Astrocyte (in vitro differentiated cells and primary cell): Measurements from ENCODE around the gene PIK3CD. TPM values are rescaled to one million over a fixed set of nuclear protein-coding genes. Genes with fewer than 3 reads are reported as not detected.

Experiments used
- DNase-seq: peaks from one replicate; pipeline ENCODE4 v3.0.0-alpha.2; 2010; ENCODE audit warnings: low read depth
- FAIRE-seq: peaks from 2 replicates; lab custom pipeline; 2011; peaks lifted over from hg19 to GRCh38; lab: Jason Lieb, UNC
- H2AFZ ChIP-seq: 2 replicates; pipeline ENCODE4 v1.6.0; 2012; ENCODE audit warnings: low read depth, low read length, inconsistent platforms
- H3K27ac ChIP-seq: 2 replicates; pipeline ENCODE4 v1.5.1; 2011; ENCODE audit warnings: low read depth, low read length, inconsistent platforms
- H3K27me3 ChIP-seq: 2 replicates; pipeline ENCODE4 v1.6.0; 2011; ENCODE audit warnings: low read length, inconsistent platforms; ENCODE audit not compliant: insufficient read depth
- H3K36me3 ChIP-seq: 2 replicates; pipeline ENCODE4 v1.5.1; 2011; ENCODE audit warnings: low read length, inconsistent platforms; ENCODE audit not compliant: insufficient read depth
- H3K4me1 ChIP-seq: 2 replicates; pipeline ENCODE4 v1.5.1; 2011; ENCODE audit warnings: low read length, inconsistent platforms; ENCODE audit not compliant: insufficient read depth
- H3K4me2 ChIP-seq: 2 replicates; pipeline ENCODE4 v1.6.0; 2012; ENCODE audit warnings: low read length, inconsistent platforms
- H3K4me3 ChIP-seq: 2 replicates; pipeline ENCODE4 v1.5.1; 2011; ENCODE audit warnings: low read depth, mild to moderate bottlenecking, low read length, inconsistent platforms; ENCODE audit not compliant: insufficient read depth
- H3K79me2 ChIP-seq: 2 replicates; pipeline ENCODE4 v1.6.0; 2012; ENCODE audit warnings: mild to moderate bottlenecking, low read length, inconsistent platforms; ENCODE audit not compliant: insufficient read depth
- H3K9ac ChIP-seq: 2 replicates; pipeline ENCODE4 v1.6.0; 2012; ENCODE audit warnings: mild to moderate bottlenecking, low read length, inconsistent platforms
- H3K9me3 ChIP-seq: 2 replicates; pipeline ENCODE4 v1.5.1; 2012; ENCODE audit warnings: low read depth, mild to moderate bottlenecking, low read length, inconsistent platforms; ENCODE audit not compliant: insufficient read depth
- H4K20me1 ChIP-seq: 2 replicates; pipeline ENCODE4 v1.6.0; 2012; ENCODE audit warnings: low read length, inconsistent platforms; ENCODE audit not compliant: insufficient read depth
- H3K27ac Mint-ChIP-seq: one replicate; pipeline ENCODE4 v1.8.0; 2021; ENCODE audit warnings: mild to moderate bottlenecking, mixed read lengths; ENCODE audit not compliant: unreplicated experiment
- H3K27me3 Mint-ChIP-seq: one replicate; pipeline ENCODE4 v1.8.0; 2021; ENCODE audit warnings: low read depth, mixed read lengths; ENCODE audit not compliant: unreplicated experiment
- H3K36me3 Mint-ChIP-seq: one replicate; pipeline ENCODE4 v1.8.0; 2021; ENCODE audit warnings: low read depth, mixed read lengths; ENCODE audit not compliant: unreplicated experiment
- H3K4me1 Mint-ChIP-seq: one replicate; pipeline ENCODE4 v1.8.0; 2021; ENCODE audit warnings: low read depth, mixed read lengths; ENCODE audit not compliant: unreplicated experiment
- H3K4me3 Mint-ChIP-seq: one replicate; pipeline ENCODE4 v1.8.0; 2021; ENCODE audit warnings: mild to moderate bottlenecking, moderate library complexity, mixed read lengths; ENCODE audit not compliant: unreplicated experiment
- H3K9me3 Mint-ChIP-seq: one replicate; pipeline ENCODE4 v1.8.0; 2021; ENCODE audit warnings: mild to moderate bottlenecking, mixed read lengths; ENCODE audit not compliant: unreplicated experiment
- CTCF ChIP-seq: IDR thresholded peaks from 2 replicates; pipeline ENCODE4 v1.5.1; 2011; ENCODE audit warnings: low read depth, mild to moderate bottlenecking, inconsistent platforms, low read length, moderate library complexity; ENCODE audit not compliant: insufficient read depth
- EZH2 ChIP-seq: IDR thresholded peaks from 2 replicates; pipeline ENCODE4 v1.6.1; 2012; ENCODE audit warnings: mild to moderate bottlenecking, low read length, inconsistent platforms; ENCODE audit not compliant: insufficient read depth
- total RNA-seq: library from RNA; stranded (reverse); gene quantifications from 2 replicates; pipeline ENCODE4 v1.2.1, GENCODE V29; 2021

Gene PIK3CD
- total RNA-seq, 1 donor from 2014 or later: 29.5 TPM

- peaks cover 10% of the 10 kb centered on the region for H4K20me1 ChIP-seq
- no peak for DNase-seq
- H3K79me2 ChIP-seq: no peaks in the 10 kb centered on the region
- H3K27ac ChIP-seq: no peak overlapping the region
- H2AFZ ChIP-seq: no peak overlapping the region
- no peak overlapping the region for H3K9ac ChIP-seq
- Mint-ChIP-seq H3K27ac (no peak overlapping the region), H3K4me3 (no peak overlapping the region), H3K36me3 (peaks cover 55% of the 10 kb centered on the region), H3K9me3 (no peaks in the 10 kb centered on the region), H3K27me3 (no peaks in the 10 kb centered on the region), H3K4me1 (peaks cover 6% of the 10 kb centered on the region)
- no peak overlapping the region for H3K4me3 ChIP-seq
- H3K4me2 ChIP-seq: no peak overlapping the region
- H3K4me1 ChIP-seq: no peaks in the 10 kb centered on the region
- H3K9me3 ChIP-seq: no peaks in the 10 kb centered on the region
- H3K27me3 ChIP-seq: no peaks in the 10 kb centered on the region
- no peak for FAIRE-seq
- H3K36me3 ChIP-seq: peaks cover 39% of the 10 kb centered on the region
- TF ChIP-seq EZH2: no peak
- no peak for TF ChIP-seq CTCF
Measured at GRCh38 chr1:9731561-9731960, 80.0 kb downstream of the PIK3CD start.

GRCh38 chr1:9732123-9732971 is 80.8 kb downstream of the PIK3CD start:
- H3K27me3 Mint-ChIP-seq: no peaks in the 10 kb centered on the region
- H3K36me3 ChIP-seq: peaks cover 38% of the 10 kb centered on the region
- no peak overlapping the region for H2AFZ ChIP-seq
- H3K4me1 ChIP-seq: no peaks in the 10 kb centered on the region
- peaks cover 6% of the 10 kb centered on the region for H3K4me1 Mint-ChIP-seq
- peaks cover 53% of the 10 kb centered on the region for H3K36me3 Mint-ChIP-seq
- no peak overlapping the region for H3K4me2 ChIP-seq
- H4K20me1 ChIP-seq: peaks cover 10% of the 10 kb centered on the region
- H3K27me3 ChIP-seq: no peaks in the 10 kb centered on the region
- no peak overlapping the region for H3K9ac ChIP-seq
- no peak for FAIRE-seq
- H3K9me3 ChIP-seq: no peaks in the 10 kb centered on the region
- no peak overlapping the region for H3K4me3 ChIP-seq
- H3K27ac ChIP-seq: no peak overlapping the region
- TF ChIP-seq EZH2 (no peak), CTCF (no peak)
- peak overlapping the region; percentile 53 for H3K27ac Mint-ChIP-seq
- no peak overlapping the region for H3K4me3 Mint-ChIP-seq
- no peaks in the 10 kb centered on the region for H3K9me3 Mint-ChIP-seq
- DNase-seq: no peak
- H3K79me2 ChIP-seq: no peaks in the 10 kb centered on the region
